IPS DF 6.9 (cell line): ENCODE measurements around the gene ZNF474.

Source experiments
- DNase-seq: peaks from one replicate; pipeline ENCODE4 v3.0.0-alpha.2; 2013; ENCODE audit warnings: low read depth, low spot score
- H3K27ac ChIP-seq: one replicate; pipeline ENCODE4 v1.5.1; 2013; ENCODE audit warnings: low read length, control low read depth
- H3K27me3 ChIP-seq: 2 replicates; pipeline ENCODE4 v1.6.1; 2013; ENCODE audit warnings: mild to moderate bottlenecking, low read length; ENCODE audit not compliant: control insufficient read depth, insufficient read depth
- H3K36me3 ChIP-seq: 2 replicates; pipeline ENCODE4 v1.6.1; 2013; ENCODE audit warnings: low read length; ENCODE audit not compliant: control insufficient read depth, insufficient read depth
- H3K4me1 ChIP-seq: 2 replicates; pipeline ENCODE4 v1.6.1; 2013; ENCODE audit warnings: low read length; ENCODE audit not compliant: control insufficient read depth, insufficient read depth
- H3K4me3 ChIP-seq: 2 replicates; pipeline ENCODE4 v1.5.1; 2013; ENCODE audit warnings: mild to moderate bottlenecking, low read length
- H3K9me3 ChIP-seq: 2 replicates; pipeline ENCODE4 v1.6.1; 2013; ENCODE audit warnings: low read length, inconsistent platforms; ENCODE audit not compliant: control insufficient read depth, insufficient read depth
- WGBS: extraction: QIAGEN DNeasy Blood & Tissue Kit; methylation state at CpG from one replicate; pipeline ENCODE4 v1.1.7; 2013; ENCODE audit warnings: mixed read lengths, missing lambda C conversion rate; ENCODE audit not compliant: insufficient read length, insufficient coverage; 5-methylcytosine and 5-hydroxymethylcytosine counted together

The ZNF474 gene

GRCh38 chr5:122153230-122153629 is 23.9 kb downstream of the ZNF474 start:
- H3K9me3 ChIP-seq = no peaks in the 10 kb centered on the region
- no CpG with 5 or more reads among the region's 2 CpGs for WGBS
- DNase-seq = no peak
- no peaks in the 10 kb centered on the region for H3K27me3 ChIP-seq
- H3K4me3 ChIP-seq = no peak overlapping the region
- H3K4me1 ChIP-seq = no peaks in the 10 kb centered on the region
- H3K27ac ChIP-seq = no peak overlapping the region
- no peaks in the 10 kb centered on the region for H3K36me3 ChIP-seq

DNA sequence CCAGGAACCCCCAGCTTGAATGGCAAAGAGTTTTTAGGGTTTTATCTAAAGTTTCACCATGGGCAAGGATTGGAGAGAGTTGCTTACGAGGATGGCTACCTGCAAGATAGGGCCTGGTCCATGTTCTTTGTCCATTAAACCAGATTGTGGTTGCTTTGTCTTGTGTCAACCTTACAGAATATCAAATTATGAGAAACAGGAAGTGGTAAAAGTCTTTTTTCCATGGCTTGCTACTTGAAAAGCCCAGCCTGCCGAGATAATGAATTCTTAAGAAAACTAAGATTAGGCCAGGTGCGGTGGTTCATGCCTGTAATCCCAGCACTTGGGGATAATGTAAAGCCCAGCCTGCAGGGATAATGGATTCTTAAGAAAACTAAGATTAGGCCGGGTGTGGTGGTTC is 24.4 kb downstream of the ZNF474 start:
- Histone ChIP-seq H3K27me3 (no peaks in the 10 kb centered on the region), H3K4me1 (no peaks in the 10 kb centered on the region), H3K36me3 (no peaks in the 10 kb centered on the region), H3K27ac (no peak overlapping the region), H3K4me3 (no peak overlapping the region), H3K9me3 (no peaks in the 10 kb centered on the region)
- no peak for DNase-seq
- no CpG with 5 or more reads among the region's 4 CpGs for WGBS

DNA sequence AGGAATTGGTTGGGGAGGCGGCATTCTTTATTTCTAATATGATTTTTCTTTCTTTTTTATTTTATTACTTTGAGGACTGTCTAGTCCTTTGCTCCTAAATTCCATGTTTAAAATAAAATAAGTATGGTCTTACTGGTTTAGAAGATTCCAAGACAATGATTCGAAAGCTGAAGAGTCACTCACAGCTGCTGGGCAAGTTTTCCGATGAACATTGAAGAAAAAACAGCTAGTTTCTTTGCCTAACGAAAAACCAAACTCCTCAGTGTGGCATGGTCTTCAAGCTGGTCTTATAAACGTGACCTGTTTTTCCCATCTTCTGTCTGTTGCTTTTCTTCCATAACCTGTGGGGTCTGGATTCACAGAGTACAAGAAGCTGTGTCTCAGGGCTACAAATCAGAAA is 25.1 kb downstream of the ZNF474 start:
- WGBS = no CpG with 5 or more reads among the region's 5 CpGs
- DNase-seq = no peak
- Histone ChIP-seq H3K27me3 (no peaks in the 10 kb centered on the region), H3K4me1 (no peaks in the 10 kb centered on the region), H3K9me3 (no peaks in the 10 kb centered on the region), H3K36me3 (no peaks in the 10 kb centered on the region), H3K4me3 (no peak overlapping the region), H3K27ac (no peak overlapping the region)

- H3K36me3 ChIP-seq = no peaks in the 10 kb centered on the region
- H3K27ac ChIP-seq = no peak overlapping the region
- no peaks in the 10 kb centered on the region for H3K4me1 ChIP-seq
- H3K4me3 ChIP-seq = no peak overlapping the region
- DNase-seq = no peak
- WGBS = no CpG with 5 or more reads among the region's 7 CpGs
- H3K9me3 ChIP-seq = no peaks in the 10 kb centered on the region
- no peaks in the 10 kb centered on the region for H3K27me3 ChIP-seq
Observed at GRCh38 chr5:122154910-122155309, 25.6 kb downstream of the ZNF474 start.

DNA sequence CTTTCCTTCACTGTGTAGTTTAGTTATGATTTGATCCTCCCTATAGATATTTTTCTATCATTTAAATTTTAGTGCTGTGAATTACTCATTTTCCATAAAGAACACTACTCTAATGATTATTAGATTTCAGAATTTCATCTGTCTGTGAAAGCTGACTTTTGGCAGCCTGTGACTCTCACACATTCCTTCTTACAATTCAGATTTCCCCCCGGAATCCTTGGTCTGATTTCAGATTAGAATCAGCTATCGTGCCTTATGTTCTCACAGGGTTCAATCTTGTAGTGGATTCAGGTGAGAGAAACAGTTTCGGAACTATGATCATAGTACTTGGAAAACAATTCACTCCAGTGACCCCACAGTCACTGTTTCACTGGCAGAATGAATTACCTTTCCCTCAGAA is 26.2 kb downstream of the ZNF474 start:
- Histone ChIP-seq H3K4me3 (no peak overlapping the region), H3K27ac (no peak overlapping the region), H3K4me1 (no peaks in the 10 kb centered on the region), H3K27me3 (no peaks in the 10 kb centered on the region), H3K9me3 (no peaks in the 10 kb centered on the region), H3K36me3 (no peaks in the 10 kb centered on the region)
- no peak for DNase-seq
- no CpG with 5 or more reads among the region's 3 CpGs for WGBS

DNA sequence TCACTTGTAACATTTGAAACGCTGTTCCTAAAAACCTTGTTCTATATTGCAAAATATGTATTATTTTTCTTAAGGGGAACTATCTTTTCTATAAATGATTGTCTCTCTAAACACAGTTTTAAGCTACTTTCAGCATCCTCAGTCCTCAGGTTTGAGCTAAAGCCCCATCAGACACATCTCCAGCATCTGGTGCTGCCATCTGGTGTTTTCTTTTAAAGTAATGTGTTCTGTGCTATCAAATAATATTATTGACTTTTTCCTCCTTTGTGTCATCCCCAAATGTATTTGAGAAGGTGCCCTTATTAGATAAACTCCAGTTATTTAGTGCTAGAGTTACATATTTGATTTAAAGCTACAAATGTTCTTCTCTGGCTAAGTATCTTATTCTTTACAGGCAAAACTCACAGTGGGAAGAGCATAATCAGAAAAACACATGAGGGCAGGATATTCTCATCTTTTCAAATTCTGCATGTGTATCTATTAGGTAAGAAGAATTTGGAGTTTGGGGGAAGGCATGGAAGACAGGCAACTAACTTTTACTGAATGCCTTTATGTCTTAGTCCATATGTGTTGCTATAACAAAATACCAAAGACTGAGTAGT is 27.5 kb downstream of the ZNF474 start:
- Histone ChIP-seq H3K36me3 (no peaks in the 10 kb centered on the region), H3K27ac (no peak overlapping the region), H3K9me3 (no peaks in the 10 kb centered on the region), H3K4me3 (no peak overlapping the region), H3K4me1 (no peaks in the 10 kb centered on the region), H3K27me3 (no peaks in the 10 kb centered on the region)
- peak; percentile 9 for DNase-seq
- WGBS = no CpG with 5 or more reads among the region's 1 CpG

GRCh38 chr5:122162100-122162638 is 32.8 kb downstream of the ZNF474 start:
- no peak overlapping the region for H3K4me3 ChIP-seq
- no peaks in the 10 kb centered on the region for H3K9me3 ChIP-seq
- H3K36me3 ChIP-seq = no peaks in the 10 kb centered on the region
- H3K4me1 ChIP-seq = no peaks in the 10 kb centered on the region
- DNase-seq = no peak
- no peaks in the 10 kb centered on the region for H3K27me3 ChIP-seq
- H3K27ac ChIP-seq = no peak overlapping the region
- no CpG with 5 or more reads among the region's 3 CpGs for WGBS

GRCh38 chr5:122163121-122164069 is 34.0 kb downstream of the ZNF474 start:
- H3K27ac ChIP-seq = no peak overlapping the region
- H3K4me1 ChIP-seq = no peaks in the 10 kb centered on the region
- H3K4me3 ChIP-seq = no peak overlapping the region
- no CpG with 5 or more reads among the region's 4 CpGs for WGBS
- DNase-seq = no peak
- no peaks in the 10 kb centered on the region for H3K36me3 ChIP-seq
- H3K9me3 ChIP-seq = no peaks in the 10 kb centered on the region
- no peaks in the 10 kb centered on the region for H3K27me3 ChIP-seq

DNA sequence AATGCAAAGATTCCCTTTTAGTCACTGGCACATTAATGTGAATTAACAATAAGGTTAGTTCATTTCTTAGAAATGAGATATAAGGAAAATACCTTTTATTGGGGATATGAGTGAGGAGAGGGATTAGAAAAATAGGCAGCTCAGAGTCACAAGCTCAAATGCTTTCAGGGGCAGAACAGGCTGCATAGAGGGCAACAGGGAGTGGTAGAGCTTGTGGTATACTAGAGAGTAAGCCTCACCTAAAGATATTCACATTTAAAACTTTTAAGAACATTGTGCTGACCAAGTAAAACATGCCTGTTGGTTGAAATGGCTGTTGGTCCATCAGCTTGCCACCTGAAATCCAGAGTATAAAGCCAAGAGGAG is 34.7 kb downstream of the ZNF474 start:
- no peak overlapping the region for H3K4me3 ChIP-seq
- H3K9me3 ChIP-seq = no peaks in the 10 kb centered on the region
- no peaks in the 10 kb centered on the region for H3K4me1 ChIP-seq
- no peaks in the 10 kb centered on the region for H3K27me3 ChIP-seq
- no peaks in the 10 kb centered on the region for H3K36me3 ChIP-seq
- H3K27ac ChIP-seq = no peak overlapping the region
- no peak for DNase-seq

DNA sequence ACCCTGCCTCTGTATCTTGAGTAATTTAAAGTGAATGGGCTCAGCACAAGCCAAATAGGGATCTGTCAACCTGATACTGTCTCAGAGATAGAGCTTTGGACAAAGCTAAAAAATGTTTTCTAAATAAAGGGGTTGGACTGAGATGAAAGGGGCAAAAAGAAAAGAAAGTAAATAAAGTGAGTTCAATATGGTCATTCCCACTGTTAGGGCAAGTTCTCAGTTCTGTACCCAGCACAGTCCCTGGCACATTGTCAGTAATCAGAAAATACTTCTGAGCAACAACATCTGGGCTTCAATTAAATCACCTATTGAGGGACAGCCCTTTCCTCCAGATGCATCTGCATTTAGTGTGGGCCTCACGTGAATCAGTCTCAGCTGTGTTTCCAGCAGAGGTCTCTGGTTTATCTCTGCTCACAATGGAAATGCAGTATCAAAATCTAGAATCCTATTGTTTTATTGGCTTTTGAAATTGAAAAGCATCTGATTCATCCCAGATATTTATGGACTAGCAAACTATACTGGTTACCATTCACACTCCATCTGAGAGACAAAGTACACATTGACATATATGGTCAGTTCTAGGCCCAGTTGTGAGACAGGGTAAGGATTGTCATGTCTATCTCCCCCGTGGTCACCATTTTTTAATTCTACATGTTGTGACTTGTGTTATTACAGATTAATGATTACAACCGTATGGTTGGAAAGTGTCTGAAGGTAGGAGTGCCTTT is 35.6 kb downstream of the ZNF474 start:
- no CpG with 5 or more reads among the region's 3 CpGs for WGBS
- H3K27me3 ChIP-seq = no peaks in the 10 kb centered on the region
- no peak overlapping the region for H3K27ac ChIP-seq
- no peaks in the 10 kb centered on the region for H3K4me1 ChIP-seq
- no peak for DNase-seq
- H3K9me3 ChIP-seq = no peaks in the 10 kb centered on the region
- no peaks in the 10 kb centered on the region for H3K36me3 ChIP-seq
- no peak overlapping the region for H3K4me3 ChIP-seq
